ENCODE data around the gene HOTAIR.

Gene HOTAIR

GRCh38 chr12:53983568-53983949 is 8.8 kb upstream of the HOTAIR start:
- no peak for DNase-seq (ENCODE audit: low read depth)
- H3K4me3 ChIP-seq (ENCODE audit: low read depth, low read length) = no peak overlapping the region
- no peak for TF ChIP-seq CTCF (conservative IDR thresholded peaks at IDR 0.05; ENCODE audit: low read depth, low read length)

- TF ChIP-seq CTCF (conservative IDR thresholded peaks at IDR 0.05; ENCODE audit: low read depth, low read length) = no peak
- no peak overlapping the region for H3K4me3 ChIP-seq (ENCODE audit: low read depth, low read length)
- DNase-seq (ENCODE audit: low read depth) = no peak
Measured at GRCh38 chr12:53982648-53983567, 8.2 kb upstream of the HOTAIR start.

- TF ChIP-seq CTCF (conservative IDR thresholded peaks at IDR 0.05; ENCODE audit: low read depth, low read length) = no peak
- DNase-seq (ENCODE audit: low read depth) = no peak
- no peak overlapping the region for H3K4me3 ChIP-seq (ENCODE audit: low read depth, low read length)
Measured at GRCh38 chr12:53981634-53982565, 7.1 kb upstream of the HOTAIR start.

- DNase-seq (ENCODE audit: low read depth) = no peak
- no peak overlapping the region for H3K4me3 ChIP-seq (ENCODE audit: low read depth, low read length)
- TF ChIP-seq CTCF (conservative IDR thresholded peaks at IDR 0.05; ENCODE audit: low read depth, low read length) = no peak
Measured at GRCh38 chr12:53980802-53981496, 6.2 kb upstream of the HOTAIR start.

GRCh38 chr12:53980104-53980801 is 5.5 kb upstream of the HOTAIR start:
- no peak for DNase-seq (ENCODE audit: low read depth)
- no peak for TF ChIP-seq CTCF (conservative IDR thresholded peaks at IDR 0.05; ENCODE audit: low read depth, low read length)
- H3K4me3 ChIP-seq (ENCODE audit: low read depth, low read length) = no peak overlapping the region

Data from choroid plexus epithelial cell (primary cell).